KMS-11 (cell line): Measurements from ENCODE around the gene PEX3.
"Not testable (repeated sequence)": the region's sequence is repeated elsewhere in the genome, so short reads cannot be mapped to it uniquely, and the experiment has no call there.

Experiments used
- H2AFZ ChIP-seq: fragments of 200-600 bp; sonication (generic); 2 replicates; pipeline ENCODE4 v1.6.1; 2016; ENCODE audit warnings: antibody characterized with exemption, mixed run types, low read depth
- H3K27ac ChIP-seq: fragments of 200-600 bp; sonication (generic); 2 replicates; pipeline ENCODE4 v1.6.1; 2016; ENCODE audit warnings: mild to moderate bottlenecking, mixed run types
- H3K27me3 ChIP-seq: fragments of 200-600 bp; sonication (generic); 2 replicates; pipeline ENCODE4 v1.6.1; 2017; ENCODE audit warnings: mild to moderate bottlenecking, low read depth, mixed run types, moderate library complexity; ENCODE audit not compliant: insufficient read depth
- H3K36me3 ChIP-seq: fragments of 200-600 bp; sonication (generic); 2 replicates; pipeline ENCODE4 v1.6.1; 2017; ENCODE audit warnings: mild to moderate bottlenecking, mixed run types; ENCODE audit not compliant: insufficient read depth
- H3K4me1 ChIP-seq: fragments of 200-600 bp; sonication (generic); 2 replicates; pipeline ENCODE4 v1.6.1; 2016; ENCODE audit warnings: mild to moderate bottlenecking, low read depth, mixed run types; ENCODE audit not compliant: poor library complexity, severe bottlenecking
- H3K4me2 ChIP-seq: fragments of 200-600 bp; sonication (generic); 2 replicates; pipeline ENCODE4 v1.7.0; 2016; ENCODE audit warnings: mild to moderate bottlenecking, mixed run types
- H3K4me3 ChIP-seq: fragments of 200-600 bp; sonication (generic); IDR thresholded peaks from 2 replicates; pipeline ENCODE4 v1.6.1; 2017; ENCODE audit warnings: low read depth, low read length, mixed read lengths; ENCODE audit not compliant: insufficient read depth
- H3K79me2 ChIP-seq: fragments of 200-600 bp; sonication (generic); 2 replicates; pipeline ENCODE4 v1.6.1; 2016; ENCODE audit warnings: low read depth, mixed run types; ENCODE audit not compliant: insufficient read depth
- H3K9ac ChIP-seq: fragments of 200-600 bp; sonication (generic); 2 replicates; pipeline ENCODE4 v1.6.1; 2016; ENCODE audit warnings: mild to moderate bottlenecking, mixed run types
- H4K20me1 ChIP-seq: fragments of 200-600 bp; sonication (generic); 2 replicates; pipeline ENCODE4 v1.6.1; 2016; ENCODE audit warnings: mild to moderate bottlenecking, mixed run types; ENCODE audit not compliant: insufficient read depth
- TF ChIP-seq, protein P1 (sequence below): fragments of 200-600 bp; sonication (generic); conservative IDR thresholded peaks from 2 replicates; pipeline ENCODE4 v1.6.1; 2017; ENCODE audit warnings: low read depth, mild to moderate bottlenecking, antibody characterized with exemption, low read length, moderate library complexity, mixed read lengths

The PEX3 gene

DNA sequence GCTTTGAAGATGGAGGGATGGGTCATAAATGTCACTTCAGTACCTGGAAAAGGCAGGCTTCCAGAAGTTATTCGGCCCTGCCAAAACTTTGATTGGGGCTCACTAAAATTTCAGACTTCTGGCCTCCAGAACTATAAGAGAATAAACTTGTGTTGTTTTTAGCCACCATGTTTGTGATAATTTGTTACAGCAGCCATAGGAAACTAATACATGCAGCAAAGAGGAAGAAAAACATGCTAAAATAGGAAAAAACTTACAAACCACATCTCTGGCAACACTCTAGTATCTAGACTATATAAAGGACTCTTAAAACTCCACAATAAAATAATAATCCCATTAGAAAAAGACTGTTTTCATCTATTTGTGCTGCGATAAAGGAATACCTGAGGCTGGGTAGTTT is 9.6 kb upstream of the PEX3 start:
- Histone ChIP-seq H3K79me2 (no peaks in the 10 kb centered on the region; the same call in 1 of the 2 replicates), H3K4me3 (no peak overlapping the region), H3K27me3 (no peaks in the 10 kb centered on the region), H3K9ac (no peak overlapping the region), H3K36me3 (no peaks in the 10 kb centered on the region), H4K20me1 (no peaks in the 10 kb centered on the region), H2AFZ (no peak overlapping the region), H3K4me1 (no peaks in the 10 kb centered on the region), H3K27ac (no peak overlapping the region), H3K4me2 (no peak overlapping the region)
- TF ChIP-seq, protein P1, sequence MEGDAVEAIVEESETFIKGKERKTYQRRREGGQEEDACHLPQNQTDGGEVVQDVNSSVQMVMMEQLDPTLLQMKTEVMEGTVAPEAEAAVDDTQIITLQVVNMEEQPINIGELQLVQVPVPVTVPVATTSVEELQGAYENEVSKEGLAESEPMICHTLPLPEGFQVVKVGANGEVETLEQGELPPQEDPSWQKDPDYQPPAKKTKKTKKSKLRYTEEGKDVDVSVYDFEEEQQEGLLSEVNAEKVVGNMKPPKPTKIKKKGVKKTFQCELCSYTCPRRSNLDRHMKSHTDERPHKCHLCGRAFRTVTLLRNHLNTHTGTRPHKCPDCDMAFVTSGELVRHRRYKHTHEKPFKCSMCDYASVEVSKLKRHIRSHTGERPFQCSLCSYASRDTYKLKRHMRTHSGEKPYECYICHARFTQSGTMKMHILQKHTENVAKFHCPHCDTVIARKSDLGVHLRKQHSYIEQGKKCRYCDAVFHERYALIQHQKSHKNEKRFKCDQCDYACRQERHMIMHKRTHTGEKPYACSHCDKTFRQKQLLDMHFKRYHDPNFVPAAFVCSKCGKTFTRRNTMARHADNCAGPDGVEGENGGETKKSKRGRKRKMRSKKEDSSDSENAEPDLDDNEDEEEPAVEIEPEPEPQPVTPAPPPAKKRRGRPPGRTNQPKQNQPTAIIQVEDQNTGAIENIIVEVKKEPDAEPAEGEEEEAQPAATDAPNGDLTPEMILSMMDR, result no peak

DNA sequence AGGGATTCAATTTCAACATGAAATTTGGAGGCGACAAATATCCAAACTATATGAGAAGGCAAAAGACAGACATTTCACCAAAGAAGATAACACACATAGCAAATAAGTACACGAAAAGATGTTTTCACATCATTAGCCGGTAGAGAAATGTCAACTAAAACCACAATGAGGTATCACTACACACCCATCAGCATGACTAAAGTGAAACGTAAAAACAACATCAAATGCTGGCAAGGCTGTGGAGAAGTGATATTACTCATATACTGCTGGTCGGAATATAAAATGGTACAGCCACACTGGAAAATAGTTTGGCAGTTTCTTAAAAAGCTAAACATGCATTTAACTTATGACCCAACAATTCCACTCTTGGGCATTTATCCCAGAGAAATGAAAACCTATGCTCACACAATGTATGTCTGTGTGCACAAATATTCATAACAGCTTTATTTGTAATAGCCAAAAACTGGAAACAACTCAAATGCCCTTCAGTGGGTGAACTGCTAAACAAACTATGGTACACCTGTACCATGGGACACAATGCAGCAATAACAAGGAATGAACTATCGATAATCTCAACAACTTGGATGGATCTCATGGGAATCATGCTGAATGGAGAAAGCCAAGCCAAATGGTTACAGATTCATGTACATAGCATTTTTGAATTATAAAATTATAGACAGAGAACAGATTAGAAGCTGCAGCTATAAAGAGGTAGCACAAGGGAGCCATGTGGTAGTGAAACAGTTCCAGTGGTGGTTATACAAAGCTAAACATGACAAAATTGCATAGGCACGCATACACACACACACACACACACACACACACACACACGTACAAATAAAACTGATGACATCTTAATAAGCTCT is 8.7 kb upstream of the PEX3 start:
- no peaks in the 10 kb centered on the region for H3K36me3 ChIP-seq
- no peak overlapping the region for H3K9ac ChIP-seq
- H2AFZ ChIP-seq, result no peak overlapping the region
- no peak overlapping the region for H3K4me2 ChIP-seq
- H3K4me1 ChIP-seq, result no peaks in the 10 kb centered on the region
- no peaks in the 10 kb centered on the region; the same call in 1 of the 2 replicates for H3K79me2 ChIP-seq
- H3K4me3 ChIP-seq, result no peak overlapping the region
- H3K27ac ChIP-seq, result no peak overlapping the region
- no peaks in the 10 kb centered on the region for H3K27me3 ChIP-seq
- TF ChIP-seq, protein P1, result no peak
- no peaks in the 10 kb centered on the region for H4K20me1 ChIP-seq

DNA sequence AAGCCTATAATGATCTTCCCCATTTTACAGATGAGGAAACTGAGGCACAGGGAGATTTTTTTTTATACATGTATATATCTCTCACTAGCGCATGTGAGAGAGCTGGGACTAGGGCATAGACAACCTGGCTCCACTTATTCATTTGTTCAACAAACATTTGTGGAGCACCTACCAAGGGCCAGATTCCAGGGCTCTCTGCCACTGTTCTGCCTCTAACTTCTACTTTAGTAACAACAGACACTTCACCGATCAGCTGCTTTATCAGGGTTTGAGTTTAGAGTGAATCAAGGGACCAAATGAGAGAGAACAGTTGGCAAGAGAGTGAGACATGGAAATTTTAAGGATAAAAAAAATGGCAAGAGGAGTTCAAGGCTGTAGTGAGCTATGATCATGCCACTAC is 7.5 kb upstream of the PEX3 start:
- Histone ChIP-seq H2AFZ (no peak overlapping the region), H3K27me3 (no peaks in the 10 kb centered on the region), H3K9ac (no peak overlapping the region), H3K4me1 (no peaks in the 10 kb centered on the region), H4K20me1 (no peaks in the 10 kb centered on the region), H3K79me2 (peaks cover 10% of the 10 kb centered on the region; the same call in 1 of the 2 replicates), H3K36me3 (no peaks in the 10 kb centered on the region), H3K4me3 (no peak overlapping the region), H3K4me2 (no peak overlapping the region), H3K27ac (no peak overlapping the region)
- TF ChIP-seq, protein P1, result no peak

DNA sequence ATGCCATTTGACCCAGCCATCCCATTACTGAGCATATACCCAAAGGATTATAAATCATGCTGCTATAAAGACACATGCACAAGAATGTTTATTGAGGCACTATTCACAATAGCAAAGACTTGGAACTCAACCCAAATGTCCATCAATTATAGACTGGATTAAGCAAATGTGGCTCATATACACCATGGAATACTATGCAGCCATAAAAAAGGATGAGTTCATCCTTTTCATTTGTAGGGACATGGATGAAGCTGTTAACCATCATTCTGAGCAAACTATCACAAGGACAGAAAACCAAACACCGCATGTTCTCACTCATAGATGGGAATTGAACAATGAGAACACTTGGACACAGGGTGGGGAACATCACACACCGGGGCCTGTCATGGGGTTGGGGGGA is 2.7 kb upstream of the PEX3 start:
- not testable (repeated sequence) for H3K4me3 ChIP-seq, H3K27me3 ChIP-seq, H3K9ac ChIP-seq, H3K4me2 ChIP-seq, H3K27ac ChIP-seq, H4K20me1 ChIP-seq, H2AFZ ChIP-seq, H3K36me3 ChIP-seq
- H3K79me2 ChIP-seq, result peaks cover 39% of the 10 kb centered on the region
- peaks cover 25% of the 10 kb centered on the region for H3K4me1 ChIP-seq

DNA sequence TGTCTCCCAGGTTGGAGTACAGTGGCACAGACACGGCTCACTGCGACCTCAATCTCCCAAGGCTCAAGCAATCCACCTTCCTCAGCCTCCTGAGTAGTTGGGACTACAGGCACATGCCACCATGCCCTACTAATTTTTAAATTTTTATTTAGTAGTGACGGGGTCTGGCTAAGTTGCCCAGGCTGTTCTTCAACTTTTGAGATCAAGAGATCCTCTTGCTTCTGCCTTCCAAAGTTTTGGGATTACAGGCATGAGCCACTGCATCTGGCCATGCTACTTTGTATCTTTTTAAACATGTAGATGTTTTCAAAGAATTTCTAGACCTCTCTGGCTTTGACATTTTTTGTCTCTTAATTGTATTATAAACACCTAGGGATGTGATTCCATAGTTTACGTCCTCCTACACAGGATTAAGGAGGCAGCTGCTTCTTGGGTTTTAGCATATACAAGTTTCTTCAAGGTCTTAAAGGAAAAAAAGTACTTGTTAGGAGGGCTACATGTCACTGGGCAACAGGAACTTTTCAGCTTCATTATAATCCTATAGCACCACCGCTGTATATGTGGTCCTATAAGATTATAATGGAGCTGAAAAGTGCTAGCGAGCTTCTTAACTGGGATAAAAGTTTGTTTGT is 1.4 kb upstream of the PEX3 start:
- Histone ChIP-seq H3K36me3 (no peaks in the 10 kb centered on the region), H3K27ac (peak overlapping the region; percentile 91), H3K9ac (peak overlapping the region; percentile 95), H2AFZ (peak overlapping the region; percentile 83), H3K4me3 (no peak overlapping the region), H3K4me1 (peaks cover 25% of the 10 kb centered on the region), H4K20me1 (no peaks in the 10 kb centered on the region), H3K4me2 (peak overlapping the region; percentile 83), H3K27me3 (no peaks in the 10 kb centered on the region), H3K79me2 (peaks cover 39% of the 10 kb centered on the region)
- TF ChIP-seq, protein P1, result no peak
